IPS DF 4.7 (cell line): Measurements from ENCODE around the gene THAP5.
"Not testable (repeated sequence)": the region's sequence is repeated elsewhere in the genome, so short reads cannot be mapped to it uniquely, and the experiment has no call there.

ENCODE experiments used
- DNase-seq: peaks from one replicate; pipeline ENCODE4 v3.0.0-alpha.2; 2013; ENCODE audit warnings: low spot score; ENCODE audit errors: extremely low read depth

The THAP5 gene

GRCh38 chr7:108584211-108584610, 14.7 kb upstream of the THAP5 start:
- DNase-seq: no peak

- peak; percentile 49 for DNase-seq
These were observed 12.4 kb upstream of the THAP5 start for GRCh38 chr7:108581655-108582491.

DNA sequence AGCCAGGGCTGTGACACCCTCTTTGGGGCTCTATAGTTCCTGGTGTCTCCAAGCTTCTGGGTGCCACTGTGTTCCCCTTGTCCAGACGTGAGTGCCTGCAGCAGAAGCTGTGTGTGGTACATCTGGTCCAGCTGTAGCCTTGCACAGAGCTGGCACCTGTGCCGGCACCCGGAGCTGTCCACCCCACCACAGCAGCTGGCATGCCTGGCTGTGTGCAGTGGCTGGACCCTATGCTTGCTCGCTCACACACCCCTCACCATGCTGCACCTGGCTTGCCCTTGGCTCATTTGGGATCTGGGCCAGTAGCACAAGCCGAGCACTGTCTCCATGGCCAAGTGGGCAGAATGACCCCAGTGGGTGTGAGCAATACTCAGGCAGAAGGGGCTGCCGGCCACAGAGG, 10.8 kb upstream of the THAP5 start:
- DNase-seq: no peak

DNA sequence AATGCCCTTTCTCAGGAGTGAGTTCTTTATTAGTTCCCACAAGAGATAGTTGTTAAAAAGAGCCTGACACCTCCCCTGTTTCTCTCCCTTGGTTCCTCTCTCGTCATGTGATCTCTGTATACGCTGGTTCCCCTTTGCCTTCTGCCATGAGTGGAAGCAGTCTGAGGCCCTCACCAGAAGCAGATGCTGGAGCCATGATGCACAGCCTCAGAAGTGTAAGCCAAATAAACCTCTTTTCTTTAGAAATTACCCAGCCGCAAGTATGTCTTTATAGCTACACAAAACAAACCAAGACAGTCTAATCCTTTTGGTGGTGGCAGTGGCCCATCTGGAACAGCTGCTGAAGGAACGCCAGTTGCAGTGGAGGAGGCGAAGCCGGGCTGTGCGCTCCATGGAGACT, 9.4 kb upstream of the THAP5 start:
- DNase-seq: no peak

DNA sequence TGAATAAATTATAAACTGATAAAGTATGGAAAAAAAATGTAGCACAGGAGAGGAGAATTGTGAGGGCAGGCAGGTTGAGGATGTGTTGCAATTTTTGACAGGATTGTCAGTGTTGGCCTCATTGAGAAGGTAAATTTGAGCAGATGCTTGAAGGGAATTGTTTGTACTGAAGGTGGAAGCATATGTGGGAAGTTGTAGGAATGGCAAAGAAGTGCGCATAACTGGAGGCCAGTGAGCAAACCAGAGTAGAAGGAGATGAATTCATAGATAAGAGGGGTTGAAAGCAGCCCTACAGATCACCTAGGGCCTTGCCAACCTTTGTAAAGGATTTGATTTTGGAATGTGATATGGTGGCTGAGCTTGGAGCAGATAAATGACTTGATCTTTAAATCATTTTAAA, 6.6 kb upstream of the THAP5 start:
- DNase-seq: no peak

DNA sequence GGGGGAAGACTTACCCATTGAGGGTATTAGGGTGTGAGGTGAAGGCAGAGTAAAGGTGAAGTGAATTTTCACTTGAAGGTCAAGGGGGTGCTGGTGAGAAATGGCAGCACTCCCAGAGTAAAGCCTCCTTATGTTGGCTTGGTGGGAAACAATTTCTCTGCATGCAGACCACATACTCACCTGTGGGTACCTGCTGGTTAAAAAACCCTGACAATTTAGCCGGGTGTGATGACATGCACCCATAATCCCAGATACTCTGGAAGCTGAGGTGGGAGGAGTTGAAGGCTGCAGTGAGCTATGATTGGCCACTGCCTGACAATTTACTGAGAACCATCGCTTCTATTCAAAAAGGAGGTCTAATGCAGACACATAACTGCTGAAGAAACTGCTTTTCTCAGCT, 5.7 kb upstream of the THAP5 start:
- DNase-seq: no peak

DNA sequence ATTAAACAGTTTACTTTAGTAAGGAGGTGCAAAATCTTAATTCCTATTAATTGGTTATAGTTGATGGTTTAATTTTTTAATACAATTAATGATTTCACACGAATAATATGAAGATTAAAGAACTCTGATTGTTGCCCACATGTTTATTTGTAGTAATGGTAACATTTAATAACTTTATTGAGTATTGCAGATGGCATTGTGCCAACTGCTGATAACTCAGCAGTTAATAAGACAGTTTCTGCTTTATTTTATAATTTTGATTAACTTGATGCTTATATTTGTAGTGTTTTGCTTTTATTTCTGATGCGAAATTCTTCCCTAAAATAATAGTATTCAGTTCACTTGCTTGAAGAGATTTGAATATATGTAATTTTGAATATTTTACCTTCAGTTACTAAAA, 3.0 kb upstream of the THAP5 start:
- DNase-seq: no peak

DNA sequence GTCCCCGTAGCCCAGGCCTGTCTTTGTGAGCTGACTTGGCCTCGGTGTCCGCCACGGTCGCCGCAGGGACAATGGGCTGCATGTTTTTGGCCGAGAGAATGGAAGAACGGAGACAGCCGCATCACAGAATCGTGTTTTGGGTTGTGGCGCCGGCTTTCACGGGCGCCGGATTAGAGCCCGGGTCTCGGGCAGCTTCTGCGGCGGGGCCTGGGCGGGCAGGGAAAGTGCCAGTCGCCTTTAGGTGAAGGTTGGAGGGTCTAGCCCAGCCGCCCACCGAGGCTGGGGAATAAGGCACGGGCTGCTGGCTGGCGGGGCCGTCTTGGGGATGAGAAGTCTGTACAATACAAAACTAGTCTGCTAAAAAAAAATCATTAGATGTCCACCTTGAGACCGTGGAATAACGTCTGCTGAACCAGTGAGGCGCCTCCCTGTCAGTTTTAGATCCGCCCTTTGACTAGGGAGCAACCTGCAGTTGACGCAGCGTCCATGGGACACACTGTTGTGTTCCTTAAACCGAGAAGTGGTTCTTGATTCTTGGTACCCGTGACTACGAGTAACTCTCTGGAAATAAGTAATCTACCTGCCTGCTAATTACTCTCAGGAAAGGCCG, 745 bp upstream of the THAP5 start:
- no peak for DNase-seq

- DNase-seq: no peak
These were observed 615 bp downstream of the THAP5 start for GRCh38 chr7:108568801-108569380.

GRCh38 chr7:108565987-108566386, 3.5 kb downstream of the THAP5 start:
- DNase-seq: no peak

- no peak for DNase-seq
These were observed 8.4 kb downstream of the THAP5 start for GRCh38 chr7:108561047-108561619.

GRCh38 chr7:108559253-108559652, 10.3 kb downstream of the THAP5 start:
- DNase-seq: no peak

DNA sequence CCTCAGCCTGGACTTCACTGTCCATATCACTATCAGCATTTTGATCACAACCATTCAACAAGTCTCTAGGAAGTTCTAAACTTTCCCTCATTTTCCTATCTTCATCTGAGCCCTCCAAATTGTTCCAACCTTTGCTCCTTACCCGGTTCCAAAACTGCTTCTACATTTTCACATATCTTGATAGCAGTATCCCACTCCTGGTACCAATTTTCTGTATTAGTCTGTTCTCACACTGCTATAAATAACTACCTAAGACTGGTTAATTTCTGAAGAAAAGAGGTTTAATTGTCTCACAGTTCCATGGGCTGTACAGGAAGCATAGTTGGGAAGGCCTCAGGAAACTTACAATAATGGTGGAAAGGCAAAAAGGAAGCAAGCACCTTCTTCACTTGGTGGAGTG, 11.9 kb downstream of the THAP5 start:
- no peak for DNase-seq

DNA sequence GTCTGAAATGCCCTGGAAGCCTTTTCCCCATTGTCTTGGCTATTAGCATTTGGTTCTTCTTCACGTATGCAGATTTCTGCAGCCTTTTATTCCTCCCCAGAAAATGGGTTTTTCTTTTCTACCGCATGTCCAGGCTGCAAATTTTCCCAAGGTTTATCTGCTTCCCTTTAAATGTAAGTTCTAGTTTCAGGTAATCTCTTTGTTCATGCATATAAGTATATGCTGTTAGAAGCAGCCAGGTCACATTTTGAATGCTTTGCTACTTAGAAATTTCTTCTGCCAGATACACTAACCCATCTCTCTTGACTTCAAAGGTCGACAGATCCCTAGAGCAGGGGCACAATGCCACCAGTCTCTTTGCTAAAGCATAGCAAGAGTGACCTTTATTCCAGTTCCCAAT, 12.3 kb downstream of the THAP5 start:
- DNase-seq: no peak

- not testable (repeated sequence) for DNase-seq
These were observed 12.8 kb downstream of the THAP5 start for GRCh38 chr7:108556665-108557064.

- not testable (repeated sequence) for DNase-seq
These were observed 21.2 kb downstream of the THAP5 start for GRCh38 chr7:108548141-108548896.

DNA sequence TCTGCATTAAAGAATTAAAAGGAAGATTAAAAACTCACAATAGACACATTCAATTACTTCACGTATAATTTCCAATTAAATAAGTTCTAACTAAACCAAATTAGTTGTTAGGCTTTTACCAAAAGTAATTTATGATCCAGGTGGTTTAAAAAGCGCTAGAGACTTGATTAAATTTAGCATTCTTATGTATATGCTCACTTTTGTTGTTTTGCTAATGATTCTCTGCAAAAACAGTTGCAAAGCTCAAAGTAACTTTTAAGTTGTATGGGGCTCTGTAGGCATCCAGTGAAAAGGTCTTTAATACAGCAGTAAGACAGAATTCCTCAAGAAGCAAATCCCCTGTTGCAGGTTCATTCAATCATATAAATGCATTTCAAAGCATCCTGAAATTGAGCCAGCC, 28.0 kb downstream of the THAP5 start:
- no peak for DNase-seq

GRCh38 chr7:108538685-108539084, 30.8 kb downstream of the THAP5 start:
- DNase-seq: not testable (repeated sequence)

GRCh38 chr7:108538236-108538635, 31.3 kb downstream of the THAP5 start:
- DNase-seq: not testable (repeated sequence)

DNA sequence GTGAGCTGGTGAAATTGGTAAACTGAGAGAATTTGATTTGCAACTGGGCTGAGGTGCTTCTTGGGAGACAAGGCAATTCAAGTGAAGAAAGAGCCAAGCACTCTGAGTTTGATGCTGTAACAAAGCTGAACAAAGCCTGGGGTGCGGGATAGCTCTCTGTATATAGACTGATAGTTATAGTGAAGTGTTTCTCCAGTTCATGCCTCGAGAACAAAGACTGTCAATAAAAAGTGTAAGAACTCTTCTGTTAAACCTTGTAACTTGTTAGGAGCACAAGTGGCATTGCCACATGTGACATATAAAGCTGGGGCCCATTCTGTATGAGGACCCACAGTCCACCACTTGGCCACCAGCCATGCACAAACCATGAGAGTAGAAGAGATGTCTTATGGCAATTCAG, 32.3 kb downstream of the THAP5 start:
- no peak for DNase-seq

DNA sequence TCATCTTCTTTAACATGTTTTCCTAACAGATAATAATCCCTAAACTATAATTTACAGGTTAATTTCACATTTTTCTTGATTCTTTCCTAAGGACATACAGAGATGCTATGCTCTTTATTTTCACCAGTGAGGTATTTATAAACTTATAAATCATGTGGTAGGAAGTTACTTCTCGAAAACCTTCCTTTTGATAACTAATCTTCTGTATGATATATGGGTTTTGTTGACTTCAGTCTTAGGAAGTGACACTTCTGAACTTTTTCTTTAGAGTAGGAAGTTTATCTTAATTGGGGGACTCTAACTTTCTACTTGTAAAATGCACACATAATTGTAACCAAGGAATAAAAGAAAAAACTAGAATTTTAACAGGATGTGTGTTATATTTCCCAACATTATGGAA, 33.8 kb downstream of the THAP5 start:
- DNase-seq: no peak

GRCh38 chr7:108535257-108535656, 34.2 kb downstream of the THAP5 start:
- no peak for DNase-seq
